Parathyroid adenoma (tissue), 2 donors: ENCODE measurements around the gene TMEM217.
"Not testable (repeated sequence)": the region's sequence is repeated elsewhere in the genome, so short reads cannot be mapped to it uniquely, and the experiment has no call there.

Experiments
- H2AFZ ChIP-seq: fragments of 300-600 bp; sonication (generic); one replicate; pipeline ENCODE4 v1.7.0; 2017; ENCODE audit warnings: antibody characterized with exemption, mild to moderate bottlenecking
- H3K27ac ChIP-seq: fragments of 300-600 bp; sonication (generic); one replicate; pipeline ENCODE4 v1.7.0; 2017
- H3K27me3 ChIP-seq: fragments of 300-600 bp; sonication (generic); one replicate; pipeline ENCODE4 v1.7.0; 2017; ENCODE audit warnings: low read length; ENCODE audit not compliant: control insufficient read depth, insufficient read depth
- H3K36me3 ChIP-seq: fragments of 300-600 bp; sonication (generic); one replicate; pipeline ENCODE4 v1.7.0; 2017; ENCODE audit warnings: low read length; ENCODE audit not compliant: control insufficient read depth, insufficient read depth
- H3K4me1 ChIP-seq: fragments of 300-600 bp; sonication (generic); one replicate; pipeline ENCODE4 v1.7.0; 2017; ENCODE audit warnings: control low read depth
- H3K4me2 ChIP-seq: fragments of 300-600 bp; sonication (generic); one replicate; pipeline ENCODE4 v1.7.0; 2017; ENCODE audit warnings: low read length
- H3K4me3 ChIP-seq: fragments of 300-600 bp; sonication (generic); one replicate; pipeline ENCODE4 v1.7.0; 2017; ENCODE audit warnings: low read depth, low read length
- H3K79me2 ChIP-seq: fragments of 300-600 bp; sonication (generic); one replicate; pipeline ENCODE4 v1.7.0; 2017; ENCODE audit warnings: control low read depth
- H3K9ac ChIP-seq: fragments of 300-600 bp; sonication (generic); one replicate; pipeline ENCODE4 v1.7.0; 2017; ENCODE audit warnings: mild to moderate bottlenecking
- H3K9me3 ChIP-seq: fragments of 300-600 bp; sonication (generic); one replicate; pipeline ENCODE4 v1.7.0; 2017; ENCODE audit warnings: low read length; ENCODE audit not compliant: control insufficient read depth
- TF ChIP-seq, protein P1 (sequence below): fragments of 300-600 bp; sonication (generic); IDR thresholded peaks from one replicate; pipeline ENCODE4 v1.7.0; 2017; ENCODE audit warnings: antibody characterized with exemption, mild to moderate bottlenecking
- donor health status: primary hyperparathyroidism.

TMEM217 gene

DNA sequence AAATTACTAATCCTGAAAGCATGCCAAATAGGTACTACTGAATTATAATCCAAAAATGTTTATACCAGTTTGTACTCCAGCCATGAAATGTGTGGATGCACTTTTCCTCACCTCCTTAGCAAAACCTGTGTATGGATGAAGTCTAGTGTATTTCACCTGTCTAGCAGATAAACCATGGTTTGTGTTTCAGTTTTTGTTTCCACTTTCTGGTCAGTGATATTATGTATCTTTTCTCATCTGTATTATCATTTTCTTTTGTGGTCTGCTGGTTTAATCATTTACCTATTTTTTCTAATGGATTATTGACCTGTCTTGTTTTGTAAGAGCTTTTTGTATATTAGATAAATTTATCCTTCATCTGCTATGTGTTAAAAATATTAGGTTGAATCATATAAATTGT lies 41.0 kb upstream of the TMEM217 start:
- Histone ChIP-seq H3K79me2 (no peaks in the 10 kb centered on the region), H3K4me2 (no peak overlapping the region), H3K9ac (no peak overlapping the region), H3K27me3 (no peaks in the 10 kb centered on the region), H3K4me1 (no peaks in the 10 kb centered on the region), H3K4me3 (no peak overlapping the region), H3K27ac (no peak overlapping the region), H3K36me3 (no peaks in the 10 kb centered on the region), H3K9me3 (no peaks in the 10 kb centered on the region), H2AFZ (no peak overlapping the region)
- TF ChIP-seq, protein P1, sequence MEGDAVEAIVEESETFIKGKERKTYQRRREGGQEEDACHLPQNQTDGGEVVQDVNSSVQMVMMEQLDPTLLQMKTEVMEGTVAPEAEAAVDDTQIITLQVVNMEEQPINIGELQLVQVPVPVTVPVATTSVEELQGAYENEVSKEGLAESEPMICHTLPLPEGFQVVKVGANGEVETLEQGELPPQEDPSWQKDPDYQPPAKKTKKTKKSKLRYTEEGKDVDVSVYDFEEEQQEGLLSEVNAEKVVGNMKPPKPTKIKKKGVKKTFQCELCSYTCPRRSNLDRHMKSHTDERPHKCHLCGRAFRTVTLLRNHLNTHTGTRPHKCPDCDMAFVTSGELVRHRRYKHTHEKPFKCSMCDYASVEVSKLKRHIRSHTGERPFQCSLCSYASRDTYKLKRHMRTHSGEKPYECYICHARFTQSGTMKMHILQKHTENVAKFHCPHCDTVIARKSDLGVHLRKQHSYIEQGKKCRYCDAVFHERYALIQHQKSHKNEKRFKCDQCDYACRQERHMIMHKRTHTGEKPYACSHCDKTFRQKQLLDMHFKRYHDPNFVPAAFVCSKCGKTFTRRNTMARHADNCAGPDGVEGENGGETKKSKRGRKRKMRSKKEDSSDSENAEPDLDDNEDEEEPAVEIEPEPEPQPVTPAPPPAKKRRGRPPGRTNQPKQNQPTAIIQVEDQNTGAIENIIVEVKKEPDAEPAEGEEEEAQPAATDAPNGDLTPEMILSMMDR: no peak

DNA sequence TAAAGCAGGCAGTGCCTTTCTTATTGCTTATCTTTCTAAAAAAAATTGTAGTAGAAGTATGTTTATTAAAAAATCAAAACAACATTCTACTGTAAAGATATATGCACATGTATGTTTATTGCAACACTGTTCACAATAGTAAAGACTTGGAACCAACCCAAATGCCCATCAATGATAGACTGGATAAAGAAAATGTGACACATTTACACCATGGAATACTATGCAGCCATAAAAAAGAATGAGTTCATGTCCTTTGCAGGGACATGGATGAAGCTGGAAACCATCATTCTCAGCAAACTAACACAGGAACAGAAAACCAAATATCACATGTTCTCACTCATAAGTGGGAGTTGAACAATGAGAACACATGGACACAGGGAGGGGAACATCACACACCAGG lies 39.7 kb upstream of the TMEM217 start:
- H3K79me2 ChIP-seq, H3K36me3 ChIP-seq, H3K27ac ChIP-seq, H3K27me3 ChIP-seq, H3K4me1 ChIP-seq, H3K4me2 ChIP-seq, H3K9ac ChIP-seq, H2AFZ ChIP-seq, H3K9me3 ChIP-seq, H3K4me3 ChIP-seq: not testable (repeated sequence)

- no peaks in the 10 kb centered on the region for H3K36me3 ChIP-seq
Measured at GRCh38 chr6:37293426-37293825, 35.5 kb upstream of the TMEM217 start.

GRCh38 chr6:37289931-37290330 lies 32.0 kb upstream of the TMEM217 start:
- Histone ChIP-seq H3K79me2 (no peaks in the 10 kb centered on the region), H3K4me1 (no peaks in the 10 kb centered on the region), H3K4me2 (no peak overlapping the region), H3K4me3 (no peak overlapping the region), H3K36me3 (no peaks in the 10 kb centered on the region), H3K27me3 (no peaks in the 10 kb centered on the region), H2AFZ (no peak overlapping the region), H3K27ac (no peak overlapping the region), H3K9me3 (no peaks in the 10 kb centered on the region), H3K9ac (no peak overlapping the region)
- TF ChIP-seq, protein P1: no peak

More at GRCh38 chr6:37293426-37293825, 35.5 kb upstream of the TMEM217 start:
- H3K27ac ChIP-seq: no peak overlapping the region
- H3K79me2 ChIP-seq: no peaks in the 10 kb centered on the region
- H3K4me3 ChIP-seq: no peak overlapping the region
- no peaks in the 10 kb centered on the region for H3K9me3 ChIP-seq
- H3K9ac ChIP-seq: no peak overlapping the region
- H3K4me2 ChIP-seq: no peak overlapping the region
- H3K27me3 ChIP-seq: no peaks in the 10 kb centered on the region
- TF ChIP-seq, protein P1: no peak
- H2AFZ ChIP-seq: no peak overlapping the region
- no peaks in the 10 kb centered on the region for H3K4me1 ChIP-seq

- TF ChIP-seq, protein P1: no peak
- H3K4me1 ChIP-seq: no peaks in the 10 kb centered on the region
- H3K4me3 ChIP-seq: no peak overlapping the region
- no peak overlapping the region for H3K9ac ChIP-seq
- no peaks in the 10 kb centered on the region for H3K36me3 ChIP-seq
- no peaks in the 10 kb centered on the region for H3K79me2 ChIP-seq
- no peak overlapping the region for H3K27ac ChIP-seq
- H3K27me3 ChIP-seq: no peaks in the 10 kb centered on the region
- no peaks in the 10 kb centered on the region for H3K9me3 ChIP-seq
- H3K4me2 ChIP-seq: no peak overlapping the region
- no peak overlapping the region for H2AFZ ChIP-seq
Measured at GRCh38 chr6:37288247-37288646, 30.3 kb upstream of the TMEM217 start.
